Dendritic cell treated with granulocyte-macrophage colony-stimulating factor and Interleukin-4, amounts not matched to agents 40 ng/mL and 50 ng/mL, for 4 days (primary cell): ENCODE data around the gene UBA52.
A peak's percentile ranks its signal among the peaks of the same experiment; 100 is the strongest.
"Not testable (repeated sequence)": the region's sequence is repeated elsewhere in the genome, so short reads cannot be mapped to it uniquely, and the experiment has no call there.

Source experiments
- H3K27ac Mint-ChIP-seq: one replicate; pipeline ENCODE4 v1.8.0; 2022; ENCODE audit warnings: mild to moderate bottlenecking, mixed read lengths
- H3K27me3 Mint-ChIP-seq: one replicate; pipeline ENCODE4 v1.8.0; 2022; ENCODE audit warnings: mild to moderate bottlenecking, mixed read lengths
- H3K36me3 Mint-ChIP-seq: one replicate; pipeline ENCODE4 v1.8.0; 2022; ENCODE audit warnings: low read depth, mixed read lengths
- H3K4me1 Mint-ChIP-seq: one replicate; pipeline ENCODE4 v1.8.0; 2022; ENCODE audit warnings: low read depth, mixed read lengths
- H3K4me3 Mint-ChIP-seq: one replicate; pipeline ENCODE4 v1.8.0; 2022; ENCODE audit warnings: mild to moderate bottlenecking, moderate library complexity, mixed read lengths
- H3K9me3 Mint-ChIP-seq: one replicate; pipeline ENCODE4 v1.8.0; 2022; ENCODE audit warnings: mixed read lengths
- intact Hi-C: fragments of 100-400 bp; cut with micrococcal nuclease; formaldehyde crosslinking; loops from one replicate; pipeline ENCODE4 v1.15.0; 2022

UBA52 gene

GRCh38 chr19:18540200-18540599 is 31.5 kb upstream of the UBA52 start:
- H3K4me1 Mint-ChIP-seq, result peaks cover 38% of the 10 kb centered on the region
- H3K9me3 Mint-ChIP-seq, H3K4me3 Mint-ChIP-seq, H3K27me3 Mint-ChIP-seq, intact Hi-C loops, H3K27ac Mint-ChIP-seq: not testable (repeated sequence)
- peaks cover 68% of the 10 kb centered on the region for H3K36me3 Mint-ChIP-seq

GRCh38 chr19:18541258-18541991 is 30.2 kb upstream of the UBA52 start:
- Mint-ChIP-seq H3K9me3 (no peaks in the 10 kb centered on the region), H3K27ac (peak overlapping the region; percentile 56), H3K4me1 (peaks cover 41% of the 10 kb centered on the region), H3K36me3 (peaks cover 56% of the 10 kb centered on the region), H3K4me3 (no peak overlapping the region), H3K27me3 (no peaks in the 10 kb centered on the region)
- intact Hi-C loops, result no loop called here

- Mint-ChIP-seq H3K4me1 (peaks cover 41% of the 10 kb centered on the region), H3K27me3 (no peaks in the 10 kb centered on the region), H3K4me3 (peak overlapping the region; percentile 77), H3K27ac (peak overlapping the region; percentile 77), H3K36me3 (peaks cover 48% of the 10 kb centered on the region), H3K9me3 (no peaks in the 10 kb centered on the region)
- intact Hi-C loops, result no loop called here
These were observed 29.4 kb upstream of the UBA52 start for GRCh38 chr19:18541992-18542940.

- Mint-ChIP-seq H3K9me3 (no peaks in the 10 kb centered on the region), H3K27me3 (no peaks in the 10 kb centered on the region), H3K4me1 (peaks cover 41% of the 10 kb centered on the region), H3K27ac (peak within 1 kb of the TSS; percentile 92), H3K36me3 (peaks cover 38% of the 10 kb centered on the region), H3K4me3 (peak within 1 kb of the TSS; percentile 83)
- intact Hi-C loops, result loop anchor here (1.0 kb wide), 2 partner anchors 21 to 28 kb away; partner anchors contain the start of genes ELL and UBA52
These were observed 28.5 kb upstream of the UBA52 start, which contains the start of gene FKBP8 for GRCh38 chr19:18542941-18543813. Gene FKBP8 (minus strand): TSS chr19:18543573. CDS start chr19:18541970, 1,603 bp downstream.

GRCh38 chr19:18543814-18544475 is 27.7 kb upstream of the UBA52 start:
- Mint-ChIP-seq H3K4me3 (peak overlapping the region; percentile 83), H3K9me3 (no peaks in the 10 kb centered on the region), H3K27me3 (no peaks in the 10 kb centered on the region), H3K27ac (peak overlapping the region; percentile 92), H3K36me3 (peaks cover 31% of the 10 kb centered on the region), H3K4me1 (peaks cover 41% of the 10 kb centered on the region)
- intact Hi-C loops, result loop anchor here (1.0 kb wide), 3 partner anchors 13 to 27 kb away; partner anchors contain the start of genes ELL, KXD1 and UBA52

- Mint-ChIP-seq H3K27me3 (no peaks in the 10 kb centered on the region), H3K36me3 (no peaks in the 10 kb centered on the region), H3K27ac (no peak overlapping the region), H3K9me3 (no peaks in the 10 kb centered on the region), H3K4me3 (no peak overlapping the region), H3K4me1 (no peaks in the 10 kb centered on the region)
- intact Hi-C loops, result no loop called here
These were observed 20.0 kb upstream of the UBA52 start for GRCh38 chr19:18551631-18552030.

- Mint-ChIP-seq H3K36me3 (peaks cover 33% of the 10 kb centered on the region), H3K27ac (peak within 1 kb of the TSS; percentile 89), H3K4me3 (peak within 1 kb of the TSS; percentile 83), H3K9me3 (no peaks in the 10 kb centered on the region), H3K27me3 (no peaks in the 10 kb centered on the region), H3K4me1 (peaks cover 24% of the 10 kb centered on the region)
- intact Hi-C loops, result loop anchor here (1.0 kb wide), 2 partner anchors 13 to 35 kb away; partner anchors contain the start of gene ELL
These were observed 14.1 kb upstream of the UBA52 start, which contains the start of gene KXD1 for GRCh38 chr19:18557411-18558201. Gene KXD1 (plus strand): TSS chr19:18557870. CDS start chr19:18562057, 4,187 bp downstream.

GRCh38 chr19:18558202-18558555 is 13.5 kb upstream of the UBA52 start:
- intact Hi-C loops, result no loop called here
- Mint-ChIP-seq H3K27me3 (no peaks in the 10 kb centered on the region), H3K4me3 (peak overlapping the region; percentile 83), H3K36me3 (peaks cover 39% of the 10 kb centered on the region), H3K9me3 (no peaks in the 10 kb centered on the region), H3K27ac (peak overlapping the region; percentile 89), H3K4me1 (peaks cover 24% of the 10 kb centered on the region)

GRCh38 chr19:18558604-18559003 is 13.1 kb upstream of the UBA52 start:
- peak overlapping the region; percentile 83 for H3K4me3 Mint-ChIP-seq
- peaks cover 24% of the 10 kb centered on the region for H3K4me1 Mint-ChIP-seq
- peaks cover 43% of the 10 kb centered on the region for H3K36me3 Mint-ChIP-seq
- H3K27ac Mint-ChIP-seq, result peak overlapping the region; percentile 89
- intact Hi-C loops, result no loop called here
- H3K27me3 Mint-ChIP-seq, result no peaks in the 10 kb centered on the region
- H3K9me3 Mint-ChIP-seq, result no peaks in the 10 kb centered on the region

GRCh38 chr19:18559685-18560084 is 12.0 kb upstream of the UBA52 start:
- H3K27ac Mint-ChIP-seq, result peak overlapping the region; percentile 31
- peaks cover 54% of the 10 kb centered on the region for H3K36me3 Mint-ChIP-seq
- no peaks in the 10 kb centered on the region for H3K27me3 Mint-ChIP-seq

GRCh38 chr19:18562086-18562485 is 9.6 kb upstream of the UBA52 start:
- intact Hi-C loops, result no loop called here
- H3K36me3 Mint-ChIP-seq, result peaks cover 78% of the 10 kb centered on the region
- H3K4me1 Mint-ChIP-seq, result peaks cover 24% of the 10 kb centered on the region
- no peak overlapping the region for H3K4me3 Mint-ChIP-seq
- H3K27ac Mint-ChIP-seq, result no peak overlapping the region
- H3K27me3 Mint-ChIP-seq, result no peaks in the 10 kb centered on the region
- no peaks in the 10 kb centered on the region for H3K9me3 Mint-ChIP-seq

More at GRCh38 chr19:18559685-18560084, 12.0 kb upstream of the UBA52 start:
- intact Hi-C loops, result no loop called here
- Mint-ChIP-seq H3K4me3 (no peak overlapping the region), H3K9me3 (no peaks in the 10 kb centered on the region), H3K4me1 (peaks cover 24% of the 10 kb centered on the region)

GRCh38 chr19:18566953-18567352 is 4.7 kb upstream of the UBA52 start:
- H3K4me3 Mint-ChIP-seq, result no peak overlapping the region

More at GRCh38 chr19:18566953-18567352, 4.7 kb upstream of the UBA52 start:
- Mint-ChIP-seq H3K27ac (no peak overlapping the region), H3K9me3 (no peaks in the 10 kb centered on the region), H3K27me3 (no peaks in the 10 kb centered on the region), H3K4me1 (peaks cover 7% of the 10 kb centered on the region), H3K36me3 (peaks cover 90% of the 10 kb centered on the region)
- intact Hi-C loops, result no loop called here
